Prostate gland (tissue), 2 donors: ENCODE data around the gene MT1A. TPM values are rescaled to one million over a fixed set of nuclear protein-coding genes. Genes with fewer than 3 reads are reported as not detected.
"Not testable (repeated sequence)": the region's sequence is repeated elsewhere in the genome, so short reads cannot be mapped to it uniquely, and the experiment has no call there.

Experiments
- DNase-seq: peaks from one replicate; pipeline ENCODE4 v3.0.0-alpha.2; 2019; ENCODE audit warnings: low spot score
- H3K27ac ChIP-seq, 2 donors: fragments of 200-600 bp; sonication (generic); 2 replicates each; pipeline ENCODE4 v1.5.1; 2017 to 2019
- H3K27me3 ChIP-seq: fragments of 200-600 bp; sonication (generic); replicated peaks from 2 replicates; pipeline ENCODE4 v1.5.1; 2019; ENCODE audit not compliant: insufficient read depth
- H3K36me3 ChIP-seq, 2 donors: fragments of 200-600 bp; sonication (generic); 1 replicate in 1 of 2; 2 replicates in 1 of 2; pipeline versions ENCODE4 v1.5.1 to v1.8.1; 2017 to 2019
- H3K4me1 ChIP-seq: fragments of 200-600 bp; sonication (generic); replicated peaks from 2 replicates; pipeline ENCODE4 v1.5.1; 2019
- H3K4me3 ChIP-seq, 2 donors: fragments of 200-600 bp; sonication (generic); 2 replicates each; pipeline ENCODE4 v1.5.1; 2017 to 2019
- H3K9me3 ChIP-seq: fragments of 200-600 bp; sonication (generic); 2 replicates; pipeline ENCODE4 v1.5.1; 2017
- CTCF ChIP-seq, 4 experiments: fragments of 200-600 bp in 2 of 4; fragments of 450-650 bp in 2 of 4; sonication (generic) in 2 of 4; IDR thresholded peaks; 1 replicate in 3 of 4; 2 replicates in 1 of 4; pipeline ENCODE4 v1.5.1; 2016 to 2019; ENCODE audit warnings: antibody characterized with exemption in 4 of 4, mild to moderate bottlenecking in 2 of 4, moderate library complexity in 2 of 4
- POLR2A ChIP-seq: fragments of 450-650 bp; IDR thresholded peaks from one replicate; pipeline ENCODE4 v1.6.1; 2016; ENCODE audit warnings: antibody characterized with exemption, mild to moderate bottlenecking
- POLR2AphosphoS5 ChIP-seq: sonication (generic); formaldehyde crosslinking; IDR thresholded peaks from one replicate; pipeline ENCODE4 v1.6.1; 2017; ENCODE audit warnings: antibody characterized with exemption
- WGBS: methylation state at CpG from one replicate; pipeline ENCODE4 v1.1.5; 2018; 5-methylcytosine and 5-hydroxymethylcytosine counted together
- intact Hi-C: fragments of 100-400 bp; cut with DNase I; formaldehyde crosslinking; loops from one replicate; pipeline ENCODE4 v1.14.2; 2022
- total RNA-seq, 2 donors: library from RNA; depleted of rRNA; stranded (reverse); fragments of >200 nt; gene quantifications; one replicate each; pipeline ENCODE4 v1.1.0, GENCODE V29; 2016

The MT1A gene
- total RNA-seq, 2 donors from 2014 or later: 6.9 TPM; not detected in 1

GRCh38 chr16:56667581-56668571 lies 29.4 kb downstream of the MT1A start, which contains the start of gene MT1G:
Gene MT1G (minus strand): TSS chr16:56668065. CDS start chr16:56667993, 72 bp downstream.
- DNase-seq: peak; percentile 33
- Histone ChIP-seq H3K27ac (no peak within 1 kb of the TSS), H3K9me3 (no peaks in the 10 kb centered on the region), H3K27me3 (no peaks in the 10 kb centered on the region), H3K4me1 (peaks cover 6% of the 10 kb centered on the region), H3K36me3 (no peaks in the 10 kb centered on the region), H3K4me3 (peak within 1 kb of the TSS; percentile 14 to 17)
- TF ChIP-seq CTCF (IDR thresholded peaks at IDR 0.05) (no peak), POLR2AphosphoS5 (no peak), POLR2A (no peak)
- 13% methylated on average over 44 of the region's 46 CpGs for WGBS
- intact Hi-C loops: no loop called here

- 23% methylated on average over 35 of the region's 38 CpGs for WGBS
These were observed 30.8 kb downstream of the MT1A start, which contains the start of gene MT1H for GRCh38 chr16:56669005-56669839. Gene MT1H (plus strand): TSS chr16:56669814. CDS start chr16:56669885, 71 bp downstream.

GRCh38 chr16:56669840-56670619 lies 31.6 kb downstream of the MT1A start:
- Histone ChIP-seq H3K9me3 (no peaks in the 10 kb centered on the region), H3K27me3 (no peaks in the 10 kb centered on the region), H3K4me1 (peaks cover 6% of the 10 kb centered on the region), H3K27ac (no peak overlapping the region), H3K36me3 (no peaks in the 10 kb centered on the region), H3K4me3 (no peak overlapping the region)
- 29% methylated on average over 19 of the region's 19 CpGs for WGBS
- intact Hi-C loops: no loop called here
- TF ChIP-seq CTCF (IDR thresholded peaks at IDR 0.05) (no peak), POLR2AphosphoS5 (no peak), POLR2A (no peak)
- DNase-seq: no peak

More at GRCh38 chr16:56669005-56669839, 30.8 kb downstream of the MT1A start, which contains the start of gene MT1H:
- H3K36me3 ChIP-seq: no peaks in the 10 kb centered on the region
- no peak within 1 kb of the TSS for H3K4me3 ChIP-seq
- H3K4me1 ChIP-seq: peaks cover 6% of the 10 kb centered on the region
- no peaks in the 10 kb centered on the region for H3K9me3 ChIP-seq
- H3K27me3 ChIP-seq: no peaks in the 10 kb centered on the region
- TF ChIP-seq POLR2AphosphoS5 (no peak), CTCF (IDR thresholded peaks at IDR 0.05) (no peak), POLR2A (no peak)
- no peak for DNase-seq
- intact Hi-C loops: no loop called here
- no peak within 1 kb of the TSS for H3K27ac ChIP-seq

GRCh38 chr16:56670620-56670934 lies 32.1 kb downstream of the MT1A start:
- H3K9me3 ChIP-seq: no peaks in the 10 kb centered on the region
- no peaks in the 10 kb centered on the region for H3K36me3 ChIP-seq
- no peak overlapping the region for H3K27ac ChIP-seq
- DNase-seq: no peak
- H3K4me3 ChIP-seq: no peak overlapping the region
- peaks cover 6% of the 10 kb centered on the region for H3K4me1 ChIP-seq
- WGBS: 91% methylated on average over 2 of the region's 2 CpGs
- H3K27me3 ChIP-seq: no peaks in the 10 kb centered on the region
- TF ChIP-seq CTCF (IDR thresholded peaks at IDR 0.05) (no peak), POLR2A (no peak), POLR2AphosphoS5 (no peak)
- intact Hi-C loops: no loop called here

- DNase-seq, H3K4me1 ChIP-seq, H3K27ac ChIP-seq, H3K36me3 ChIP-seq, H3K27me3 ChIP-seq, H3K9me3 ChIP-seq, H3K4me3 ChIP-seq, intact Hi-C loops: not testable (repeated sequence)
- 66% methylated on average over 2 of the region's 2 CpGs for WGBS
These were observed 33.2 kb downstream of the MT1A start for GRCh38 chr16:56671691-56672090.

GRCh38 chr16:56672171-56672570 lies 33.7 kb downstream of the MT1A start:
- H3K4me1 ChIP-seq, H3K27ac ChIP-seq, intact Hi-C loops, DNase-seq, H3K4me3 ChIP-seq, H3K36me3 ChIP-seq, H3K9me3 ChIP-seq, H3K27me3 ChIP-seq: not testable (repeated sequence)
- 91% methylated on average over 3 of the region's 3 CpGs for WGBS
